Ishikawa (cell line): ENCODE results near the gene RIT1.

Source experiments
- CEBPB ChIP-seq: IDR thresholded peaks from 2 replicates; pipeline ENCODE4 v1.6.1; 2012
- CREB1 ChIP-seq: IDR thresholded peaks from 2 replicates; pipeline ENCODE4 v1.6.1; 2012; ENCODE audit warnings: low read depth
- EGR1 ChIP-seq: IDR thresholded peaks from 2 replicates; pipeline ENCODE4 v1.6.1; 2012
- EP300 ChIP-seq: IDR thresholded peaks from 2 replicates; pipeline ENCODE4 v1.6.1; 2012; ENCODE audit warnings: borderline replicate concordance
- FOXM1 ChIP-seq: IDR thresholded peaks from 2 replicates; pipeline ENCODE4 v1.6.1; 2012; ENCODE audit warnings: low read depth, borderline replicate concordance
- NFIC ChIP-seq: IDR thresholded peaks from 2 replicates; pipeline ENCODE4 v1.6.1; 2012
- RAD21 ChIP-seq: IDR thresholded peaks from 2 replicates; pipeline ENCODE4 v1.6.1; 2012; ENCODE audit warnings: low read depth
- REST ChIP-seq: IDR thresholded peaks from 2 replicates; pipeline ENCODE4 v1.6.1; 2012; ENCODE audit warnings: low read depth, mild to moderate bottlenecking
- TAF1 ChIP-seq: IDR thresholded peaks from 2 replicates; pipeline ENCODE4 v1.6.1; 2012; ENCODE audit warnings: low read depth, mild to moderate bottlenecking
- TCF12 ChIP-seq: IDR thresholded peaks from 2 replicates; pipeline ENCODE4 v1.6.1; 2012; ENCODE audit warnings: low read depth
- TEAD4 ChIP-seq: IDR thresholded peaks from 2 replicates; pipeline ENCODE4 v1.6.1; 2012
- USF1 ChIP-seq: IDR thresholded peaks from 2 replicates; pipeline ENCODE4 v1.6.1; 2012
- YY1 ChIP-seq: IDR thresholded peaks from 2 replicates; pipeline ENCODE4 v1.6.1; 2012; ENCODE audit warnings: low read depth
- ZBTB7A ChIP-seq: IDR thresholded peaks from 2 replicates; pipeline ENCODE4 v1.6.1; 2012; ENCODE audit warnings: low read depth
- TF ChIP-seq, protein P1 (sequence below): IDR thresholded peaks from 2 replicates; pipeline ENCODE4 v1.6.1; 2012

Gene RIT1

DNA sequence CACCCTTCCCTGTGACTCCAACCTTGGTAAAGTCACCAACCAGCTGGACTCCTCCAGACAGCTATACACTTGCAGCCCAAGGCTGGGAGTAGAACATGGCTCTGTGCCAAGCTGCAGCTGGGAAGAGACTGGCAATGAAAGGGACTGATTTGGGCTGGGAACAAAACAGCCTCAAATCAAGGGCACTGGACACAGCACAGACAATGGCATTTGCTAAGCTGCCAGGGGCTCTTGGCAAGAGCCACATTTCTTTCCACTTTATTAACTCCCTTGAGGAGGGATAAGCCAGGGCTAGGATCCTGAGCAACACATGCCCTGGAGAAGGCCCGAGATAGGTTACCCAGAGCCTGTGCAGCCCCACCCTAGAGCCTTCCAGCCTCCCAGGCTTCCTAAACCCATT, 39.8 kb downstream of the RIT1 start:
- TF ChIP-seq YY1 (no peak), EP300 (0 out of 2 replicates have a peak, but pooled peaks have one; percentile 17), REST (no peak), USF1 (no peak), CEBPB (no peak), ZBTB7A (no peak), RAD21 (no peak), CREB1 (no peak), FOXM1 (no peak), EGR1 (no peak), TAF1 (no peak), TEAD4 (no peak), NFIC (peak; percentile 81), TCF12 (no peak)
- TF ChIP-seq, protein P1, sequence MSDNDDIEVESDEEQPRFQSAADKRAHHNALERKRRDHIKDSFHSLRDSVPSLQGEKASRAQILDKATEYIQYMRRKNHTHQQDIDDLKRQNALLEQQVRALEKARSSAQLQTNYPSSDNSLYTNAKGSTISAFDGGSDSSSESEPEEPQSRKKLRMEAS, result no peak

DNA sequence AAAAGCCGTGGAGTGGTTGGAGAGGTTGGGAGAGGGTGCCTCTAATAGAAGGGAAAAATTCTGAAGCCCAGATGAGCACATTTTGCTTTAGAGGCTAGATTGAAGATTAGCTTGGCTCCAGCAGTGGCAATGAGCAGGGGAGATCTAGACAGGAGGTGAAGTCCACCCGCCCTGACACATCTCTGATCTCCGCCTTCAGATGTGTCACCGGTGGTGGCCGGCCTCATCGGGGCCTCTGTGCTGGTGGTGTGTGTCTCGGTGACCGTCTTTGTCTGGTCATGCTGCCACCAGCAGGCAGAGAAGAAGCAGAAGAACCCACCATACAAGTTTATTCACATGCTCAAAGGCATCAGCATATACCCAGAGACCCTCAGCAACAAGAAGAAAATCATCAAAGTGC, 43.4 kb downstream of the RIT1 start:
- TF ChIP-seq NFIC, result no peak
- no peak for TF ChIP-seq RAD21
- TF ChIP-seq YY1, result no peak
- no peak for TF ChIP-seq TCF12
- TF ChIP-seq, protein P1, result no peak
- TF ChIP-seq EP300, result no peak
- TF ChIP-seq TEAD4, result no peak
- TF ChIP-seq ZBTB7A, result no peak
- TF ChIP-seq USF1, result no peak
- TF ChIP-seq CEBPB, result no peak
- no peak for TF ChIP-seq EGR1
- TF ChIP-seq FOXM1, result no peak
- no peak for TF ChIP-seq TAF1
- no peak for TF ChIP-seq REST

DNA sequence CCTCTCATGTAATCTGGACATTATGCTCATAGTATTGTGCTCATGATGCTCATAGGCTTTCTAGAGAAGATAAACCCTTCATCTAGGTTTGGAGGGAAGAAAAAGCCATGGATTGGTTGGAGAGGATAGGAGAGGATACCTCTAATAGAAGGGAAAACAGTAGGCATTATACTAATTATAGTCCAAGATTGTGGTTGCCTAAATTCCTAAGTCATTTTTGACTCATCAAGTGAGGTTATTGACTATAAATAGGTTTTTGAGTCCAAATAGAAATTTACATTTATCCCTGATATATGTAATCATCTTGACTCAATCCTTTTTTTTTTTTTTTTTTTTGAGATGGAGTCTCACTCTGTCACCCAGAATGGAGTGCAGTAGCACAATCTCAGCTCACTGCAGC, 46.8 kb downstream of the RIT1 start:
- TF ChIP-seq USF1 (no peak), ZBTB7A (no peak), EP300 (no peak), RAD21 (no peak), REST (no peak), FOXM1 (no peak), TAF1 (no peak), CEBPB (no peak), TEAD4 (no peak), TCF12 (no peak), EGR1 (no peak), CREB1 (no peak), NFIC (no peak), YY1 (no peak)
- TF ChIP-seq, protein P1, result no peak

- TF ChIP-seq RAD21, result no peak
- TF ChIP-seq, protein P1, result no peak
- TF ChIP-seq CEBPB, result no peak
- no peak for TF ChIP-seq EP300
- TF ChIP-seq ZBTB7A, result no peak
- no peak for TF ChIP-seq YY1
- TF ChIP-seq TCF12, result no peak
- TF ChIP-seq NFIC, result no peak
- no peak for TF ChIP-seq CREB1
These were observed 49.3 kb downstream of the RIT1 start for GRCh38 chr1:155861896-155862295.
